Stimulated activated CD4-positive, alpha-beta T cell treated with anti-CD3 and anti-CD28 coated beads, Interleukin-4, amount 100 ng/mL, for 48 hours (primary cell): ENCODE data around the gene LRRC28.
"Not testable (repeated sequence)": the region's sequence is repeated elsewhere in the genome, so short reads cannot be mapped to it uniquely, and the experiment has no call there.

Experiments used
- DNase-seq, 2 donors: peaks; one replicate each; pipeline ENCODE4 v3.0.0-alpha.2; 2020; ENCODE audit warnings: low read depth in 2 of 2

LRRC28 gene

DNA sequence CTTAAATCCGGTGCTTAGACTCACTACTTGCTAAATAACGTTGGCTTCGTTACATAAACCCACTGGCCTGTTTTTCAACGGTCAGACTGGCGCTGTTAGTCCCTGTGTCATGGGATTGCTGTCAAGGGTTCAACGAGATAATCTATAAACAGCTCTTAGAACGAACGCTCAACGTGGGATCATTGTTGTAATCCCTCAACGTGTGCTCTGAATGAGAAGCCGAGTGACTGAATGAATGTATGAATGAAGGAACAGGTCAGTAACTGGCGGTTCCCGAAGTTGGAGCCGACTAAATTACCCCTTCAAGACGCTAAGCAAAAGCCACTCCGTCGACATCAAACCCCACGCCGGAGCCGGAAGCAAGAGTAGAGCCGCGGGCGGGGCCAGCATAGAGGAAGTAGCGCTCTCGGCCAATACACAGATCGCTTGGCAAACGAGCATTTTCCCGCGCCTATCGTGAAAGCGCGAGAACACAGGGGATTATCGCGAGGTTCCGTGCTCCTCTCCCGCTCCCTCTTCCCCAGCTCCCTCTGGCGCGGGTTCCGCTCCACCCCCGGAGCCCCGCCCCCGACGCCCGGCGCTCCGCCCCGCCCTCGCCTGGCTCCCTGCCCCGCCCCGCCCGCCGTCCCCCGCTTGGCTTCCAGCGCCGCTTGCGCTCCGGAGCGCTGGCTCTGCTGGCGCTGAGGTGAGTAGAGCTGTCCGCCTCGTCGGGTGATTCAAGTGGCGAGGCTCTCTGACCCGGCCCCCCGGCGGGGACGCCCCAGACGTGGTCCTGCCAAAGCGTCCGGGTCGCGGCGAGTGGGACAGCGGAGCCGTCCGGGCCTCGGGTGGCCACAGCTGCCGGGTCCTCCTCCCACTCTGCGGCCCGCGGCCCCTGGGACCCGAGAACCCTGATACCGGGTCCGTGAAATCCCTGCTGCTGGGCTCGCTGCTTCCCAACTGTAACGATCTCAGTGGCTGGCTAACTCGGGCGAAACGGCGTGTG is at the start of gene LRRC28:
Gene LRRC28, plus strand, starts transcription at position 625 of the 985 bp plus-strand sequence. CDS start 4,477 bp downstream, outside the sequence.
- peak; percentile 93 to 94 for DNase-seq

DNA sequence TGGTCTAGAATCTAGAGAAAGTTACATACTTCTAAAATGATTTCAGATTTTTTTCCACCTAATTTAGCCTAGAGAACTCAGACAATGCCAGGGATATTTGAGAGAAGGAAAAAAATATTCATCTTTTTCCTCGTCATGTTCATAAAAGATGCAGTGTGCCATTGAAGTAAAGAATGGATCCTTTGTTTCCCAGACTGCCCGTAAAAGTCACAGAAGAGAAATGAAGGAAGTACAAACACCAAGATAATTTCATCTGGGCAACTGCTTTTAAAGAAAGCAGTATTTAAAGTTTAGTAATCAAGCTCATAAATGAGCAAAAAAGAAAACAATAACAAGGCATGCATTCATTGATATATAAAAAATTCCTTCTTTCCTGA is 49.1 kb upstream of the LRRC28 start:
- no peak for DNase-seq

DNA sequence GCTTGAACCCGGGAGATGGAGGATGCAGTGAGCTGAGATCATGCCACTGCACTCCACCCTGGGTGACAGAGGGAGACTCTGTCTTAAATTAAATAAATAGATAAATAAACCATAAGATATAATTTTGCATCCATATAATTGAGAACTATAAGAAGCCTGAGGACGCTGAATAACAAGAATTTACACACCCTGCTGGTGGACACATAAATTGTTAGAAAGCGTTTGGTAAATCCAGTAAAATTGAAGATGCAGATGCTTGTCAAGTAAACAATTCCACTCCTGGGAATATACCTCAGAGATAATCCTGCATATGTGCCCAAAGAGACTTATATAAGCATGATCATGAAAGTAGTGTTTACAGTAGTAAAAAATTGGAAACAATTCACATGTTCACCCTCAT is 43.6 kb upstream of the LRRC28 start:
- DNase-seq: no peak

DNA sequence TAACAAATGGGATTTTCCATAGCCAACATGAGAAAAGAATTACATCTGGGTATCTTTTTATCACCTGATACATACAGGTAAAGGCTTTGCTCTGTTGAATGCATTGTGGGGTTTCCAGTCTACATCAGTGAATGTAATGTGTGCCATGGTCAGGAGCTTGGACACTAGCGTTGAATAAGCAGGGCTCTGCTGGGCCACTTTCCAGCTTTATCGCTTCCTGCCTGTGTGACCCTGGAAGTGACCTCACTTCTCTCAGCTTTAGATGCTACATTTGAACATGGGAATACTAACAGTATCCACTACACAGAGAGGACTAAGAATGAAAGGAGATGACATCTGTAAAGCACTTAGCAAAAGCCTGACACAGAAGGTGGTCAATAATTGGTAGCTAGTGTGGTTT is 42.0 kb upstream of the LRRC28 start:
- DNase-seq: no peak

- no peak for DNase-seq
Measured at GRCh38 chr15:99210334-99210733, 40.9 kb upstream of the LRRC28 start.

GRCh38 chr15:99211926-99212325 is 39.4 kb upstream of the LRRC28 start:
- DNase-seq: no peak

- no peak for DNase-seq
Measured at GRCh38 chr15:99212406-99212805, 38.9 kb upstream of the LRRC28 start.

DNA sequence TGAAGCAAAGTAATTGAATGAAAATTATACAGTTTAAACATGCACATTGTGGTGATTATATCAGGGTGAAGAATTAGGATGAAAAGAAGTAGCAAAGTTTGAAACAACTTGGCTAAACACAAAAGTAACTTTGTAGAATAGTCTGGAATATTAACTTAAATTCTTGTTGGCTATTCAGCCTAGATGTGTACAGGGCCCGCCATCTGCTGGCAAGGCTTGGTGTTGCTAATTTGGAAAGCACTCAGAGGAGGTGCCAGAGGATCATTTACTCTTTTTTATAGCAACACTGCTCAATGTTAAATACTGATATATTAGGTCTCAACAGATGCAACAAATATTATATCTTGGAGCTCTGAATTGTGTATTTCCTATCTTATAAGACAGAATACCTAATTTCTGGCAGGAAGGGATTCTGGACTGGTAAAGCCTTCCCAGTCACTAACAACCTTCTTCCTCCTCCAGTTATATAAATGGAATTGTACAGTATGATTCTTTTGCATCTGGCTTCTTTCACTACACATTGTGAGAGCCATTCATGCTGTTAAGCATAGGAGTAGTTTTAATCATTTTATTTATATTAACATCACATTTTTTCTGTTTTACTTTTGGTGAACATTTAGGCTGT is 38.0 kb upstream of the LRRC28 start:
- DNase-seq: peak; percentile 47 to 48

GRCh38 chr15:99224372-99225214 is 26.7 kb upstream of the LRRC28 start:
- no peak for DNase-seq

GRCh38 chr15:99226802-99227201 is 24.5 kb upstream of the LRRC28 start:
- DNase-seq: no peak

GRCh38 chr15:99228120-99228770 is 23.0 kb upstream of the LRRC28 start:
- no peak for DNase-seq

- no peak for DNase-seq
Measured at GRCh38 chr15:99230867-99231266, 20.4 kb upstream of the LRRC28 start.

GRCh38 chr15:99232740-99233139 is 18.5 kb upstream of the LRRC28 start:
- no peak for DNase-seq

DNA sequence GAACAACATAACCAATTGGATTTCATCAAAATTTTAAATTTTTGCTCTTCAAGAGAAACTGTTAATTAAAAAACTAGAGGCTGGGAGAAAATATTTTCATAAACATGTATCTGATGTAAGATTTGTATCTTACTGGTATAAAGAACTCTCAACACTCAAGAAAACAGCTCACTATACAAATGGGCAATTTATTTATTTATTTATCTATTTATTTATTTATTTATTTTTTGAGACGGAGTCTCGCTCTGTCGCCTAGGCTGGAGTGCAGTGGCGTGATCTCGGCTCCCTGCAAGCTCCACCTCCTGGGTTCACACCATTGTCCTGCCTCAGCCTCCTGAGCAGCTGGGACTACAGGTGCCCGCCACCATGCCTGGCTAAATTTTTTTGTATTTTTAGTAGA is 17.1 kb upstream of the LRRC28 start:
- not testable (repeated sequence) for DNase-seq

- no peak for DNase-seq
Measured at GRCh38 chr15:99238849-99239248, 12.4 kb upstream of the LRRC28 start.

GRCh38 chr15:99239545-99240198 is 11.6 kb upstream of the LRRC28 start:
- no peak for DNase-seq

DNA sequence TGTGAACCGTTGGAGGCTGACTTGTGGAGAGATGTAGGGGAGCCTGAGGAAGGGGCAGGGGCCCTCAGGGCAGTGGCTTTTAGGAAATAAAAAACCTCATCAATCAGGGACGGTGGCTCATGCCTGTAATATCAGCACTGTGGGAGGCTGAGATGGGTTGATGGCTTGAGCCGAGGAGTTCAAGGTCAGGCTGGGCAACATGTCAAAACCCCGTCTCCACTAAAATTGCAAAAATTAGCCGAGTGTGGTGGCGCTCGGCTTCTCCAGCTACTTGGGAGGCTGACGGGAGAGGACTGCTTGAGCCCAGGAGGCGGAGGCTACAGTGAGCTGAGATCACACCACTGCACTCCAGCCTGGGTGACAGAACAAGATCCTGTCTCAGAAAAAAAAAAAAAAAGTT is 9.5 kb upstream of the LRRC28 start:
- DNase-seq: no peak

DNA sequence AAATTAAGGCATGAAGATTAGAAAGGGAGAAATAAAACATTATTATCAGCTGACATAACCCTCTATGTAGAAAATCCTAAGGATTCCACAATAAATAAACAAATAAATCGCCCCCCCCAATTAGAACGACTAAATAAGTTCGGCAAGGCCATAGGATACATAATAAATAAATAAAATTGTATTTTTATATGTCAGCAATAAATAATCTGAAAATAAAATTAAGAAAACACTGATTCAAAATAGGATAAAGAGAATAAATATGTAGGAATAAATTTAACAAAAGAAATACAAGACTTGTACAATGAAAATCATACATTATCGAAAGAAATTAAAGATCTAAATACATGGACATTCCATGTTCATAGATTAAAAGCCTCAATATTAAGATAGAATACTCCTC is 7.0 kb upstream of the LRRC28 start:
- no peak for DNase-seq

DNA sequence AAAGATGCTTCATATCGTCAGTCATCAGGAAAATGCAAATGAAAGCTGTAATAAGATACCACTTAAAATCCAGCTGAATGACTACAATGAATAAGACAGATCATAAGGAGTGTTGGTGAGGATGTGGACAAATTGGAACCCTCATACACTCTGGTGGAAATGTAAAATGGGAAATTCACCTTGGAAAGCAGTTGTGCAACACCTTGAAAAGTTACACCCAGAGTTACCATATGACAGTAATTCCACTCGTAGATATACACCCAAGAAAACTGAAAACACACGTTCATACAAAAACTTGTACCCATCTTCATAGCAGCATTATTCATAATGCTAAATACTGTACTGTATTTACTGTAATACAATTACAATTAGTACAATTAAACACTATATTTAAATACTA is 4.2 kb upstream of the LRRC28 start:
- DNase-seq: no peak

GRCh38 chr15:99248000-99248715 is 3.1 kb upstream of the LRRC28 start:
- DNase-seq: no peak
